ENCODE data around the gene ZXDC. TPM values are rescaled to one million over a fixed set of nuclear protein-coding genes. Genes with fewer than 3 reads are reported as not detected.

Gene ZXDC, protein sequence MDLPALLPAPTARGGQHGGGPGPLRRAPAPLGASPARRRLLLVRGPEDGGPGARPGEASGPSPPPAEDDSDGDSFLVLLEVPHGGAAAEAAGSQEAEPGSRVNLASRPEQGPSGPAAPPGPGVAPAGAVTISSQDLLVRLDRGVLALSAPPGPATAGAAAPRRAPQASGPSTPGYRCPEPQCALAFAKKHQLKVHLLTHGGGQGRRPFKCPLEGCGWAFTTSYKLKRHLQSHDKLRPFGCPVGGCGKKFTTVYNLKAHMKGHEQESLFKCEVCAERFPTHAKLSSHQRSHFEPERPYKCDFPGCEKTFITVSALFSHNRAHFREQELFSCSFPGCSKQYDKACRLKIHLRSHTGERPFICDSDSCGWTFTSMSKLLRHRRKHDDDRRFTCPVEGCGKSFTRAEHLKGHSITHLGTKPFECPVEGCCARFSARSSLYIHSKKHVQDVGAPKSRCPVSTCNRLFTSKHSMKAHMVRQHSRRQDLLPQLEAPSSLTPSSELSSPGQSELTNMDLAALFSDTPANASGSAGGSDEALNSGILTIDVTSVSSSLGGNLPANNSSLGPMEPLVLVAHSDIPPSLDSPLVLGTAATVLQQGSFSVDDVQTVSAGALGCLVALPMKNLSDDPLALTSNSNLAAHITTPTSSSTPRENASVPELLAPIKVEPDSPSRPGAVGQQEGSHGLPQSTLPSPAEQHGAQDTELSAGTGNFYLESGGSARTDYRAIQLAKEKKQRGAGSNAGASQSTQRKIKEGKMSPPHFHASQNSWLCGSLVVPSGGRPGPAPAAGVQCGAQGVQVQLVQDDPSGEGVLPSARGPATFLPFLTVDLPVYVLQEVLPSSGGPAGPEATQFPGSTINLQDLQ
- 12.7 and 17.0 TPM in 2 replicates for total RNA-seq

GRCh38 chr3:126475413-126476114, at the start of gene ZXDC:
Gene ZXDC (minus strand): TSS chr3:126475891. CDS start chr3:126475865, 26 bp downstream.

DNA sequence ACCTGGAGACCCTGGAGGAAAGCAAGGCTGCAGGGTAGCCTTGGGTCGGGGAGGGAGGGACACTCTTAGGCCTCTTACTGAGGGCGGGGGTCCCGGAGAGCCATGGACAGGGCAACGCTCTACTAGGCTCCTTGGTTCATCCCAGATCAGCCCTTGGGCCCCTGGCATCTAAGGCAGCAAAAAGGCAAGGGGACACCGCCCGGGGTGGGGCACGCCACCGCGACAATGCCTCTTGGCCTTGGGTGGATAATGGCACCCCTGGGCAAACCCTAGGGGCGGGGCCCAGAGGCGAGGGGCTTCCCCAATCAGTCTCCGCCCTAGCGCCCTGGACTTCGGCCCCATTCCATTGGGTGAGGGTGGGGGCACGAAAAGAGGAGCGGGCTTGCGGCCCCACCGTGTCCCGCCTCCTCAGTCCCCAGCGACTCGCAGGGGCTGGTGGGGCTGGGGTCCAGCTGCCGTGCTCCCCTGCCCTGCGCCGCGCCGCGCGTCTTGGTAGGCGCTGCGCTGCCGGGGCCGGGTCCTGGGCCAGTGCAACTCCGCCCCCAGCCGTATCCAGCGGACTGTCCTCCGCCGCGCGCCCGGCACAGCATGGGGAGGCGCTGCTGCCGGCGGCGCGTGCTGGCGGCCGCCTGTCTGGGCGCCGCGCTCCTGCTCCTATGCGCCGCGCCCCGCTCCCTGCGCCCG, 48.2 kb upstream of the ZXDC start, which contains the start of gene CHST13:
CHST13 (plus strand) TSS at position 411 of the 684 bp plus-strand sequence; CDS start at position 589, 178 bp downstream.

DNA sequence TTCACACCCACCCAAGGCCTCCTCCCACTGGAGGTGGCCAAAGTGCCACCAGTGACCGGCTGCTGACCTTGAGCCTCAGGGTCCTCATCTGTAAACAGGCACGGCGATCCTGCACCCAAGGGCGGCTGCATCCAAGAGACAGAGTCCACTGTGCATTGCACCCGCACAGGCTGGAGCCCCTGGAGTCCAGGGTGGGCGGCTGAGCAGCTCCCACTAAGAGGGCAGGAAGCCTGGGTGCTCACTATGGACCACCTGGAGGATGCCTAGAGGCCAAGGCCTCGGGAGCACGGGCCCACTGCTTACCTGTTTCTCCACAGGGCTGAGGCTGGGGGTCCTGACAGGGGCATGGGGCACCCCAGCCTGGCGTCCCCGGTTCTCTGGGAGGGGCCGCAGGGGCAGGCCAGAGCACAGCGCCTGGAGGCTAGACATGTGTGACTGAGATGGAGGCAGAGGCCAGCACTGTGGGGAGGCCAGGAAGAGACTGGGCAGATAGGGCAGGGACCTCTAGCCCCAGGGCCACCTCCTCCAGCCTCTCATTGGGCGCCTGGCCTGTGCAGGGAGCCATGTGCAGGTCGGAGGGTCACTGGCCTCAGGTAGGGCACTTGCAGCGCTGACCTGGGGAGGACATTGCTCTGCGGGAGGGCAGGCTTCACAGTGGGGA, 41.7 kb upstream of the ZXDC start, which contains the start of gene UROC1:
UROC1 (minus strand) TSS at position 483 of the 661 bp plus-strand sequence; CDS start at position 429, 54 bp downstream.

GRCh38 chr3:126394179-126394976, 81.3 kb downstream of the ZXDC start, which contains the start of gene CFAP100:
Gene CFAP100 (plus strand): TSS chr3:126394909. CDS start chr3:126396001, 1,092 bp downstream.

Other genes starting within 250 kb of the ZXDC start
- gene KLF15, start 118.5 kb downstream of the ZXDC start, total RNA-seq: 0.65 and 1.1 TPM in 2 replicates
- not detected in 2 replicates for gene CFAP100, start 81.0 kb downstream of the ZXDC start, total RNA-seq
- gene UROC1, start 41.9 kb upstream of the ZXDC start, total RNA-seq: not detected in 2 replicates
- gene CHST13, start 48.3 kb upstream of the ZXDC start, total RNA-seq: not detected in 2 replicates
- gene C3orf22, start 83.0 kb upstream of the ZXDC start, total RNA-seq: not detected in 2 replicates
- 7.3 and 8.4 TPM in 2 replicates for gene TXNRD3, start 179.2 kb upstream of the ZXDC start, total RNA-seq
- 14.0 and 15.8 TPM in 2 replicates for gene CHCHD6, start 228.3 kb upstream of the ZXDC start, total RNA-seq

All from epithelial cell of umbilical artery (primary cell).